Thyroid gland (tissue), 4 donors: Measurements from ENCODE around the gene KIF1B.

Experiments used
- CTCF ChIP-seq, 6 experiments: fragments of 200-600 bp in 3 of 6; fragments of 450-650 bp in 3 of 6; sonication (generic) in 3 of 6; IDR thresholded peaks; one replicate each; pipeline ENCODE4 v1.5.1; 2016 to 2019; ENCODE audit warnings: antibody characterized with exemption in 6 of 6, mild to moderate bottlenecking in 2 of 6, inconsistent platforms in 1 of 6, moderate library complexity in 1 of 6
- POLR2A ChIP-seq, 2 donors: fragments of 450-650 bp; IDR thresholded peaks; one replicate each; pipeline ENCODE4 v1.6.1; 2017; ENCODE audit warnings: antibody characterized with exemption in 2 of 2, mild to moderate bottlenecking in 2 of 2, moderate library complexity in 1 of 2

GRCh38 chr1:10407201-10407600, 196.8 kb downstream of the KIF1B start:
- TF ChIP-seq CTCF (IDR thresholded peaks at IDR 0.05) (no peak), POLR2A (IDR thresholded peaks at IDR 0.05) (no peak)
